BLaER1 treated with 17β-estradiol and CSF1 and Interleukin-3, amounts not matched to agents 10 nM and 100 nM (cell line): ENCODE results near the gene PCDHGA11.
"Not testable (repeated sequence)": the region's sequence is repeated elsewhere in the genome, so short reads cannot be mapped to it uniquely, and the experiment has no call there.

ENCODE experiments used
- H3K27ac ChIP-seq, 11 experiments: shearing (Covaris generic); formaldehyde crosslinking; 2 replicates each; pipeline ENCODE4 v1.8.1; 2022
- H3K27me3 ChIP-seq, 11 experiments: shearing (Covaris generic); formaldehyde crosslinking; 2 replicates each; pipeline ENCODE4 v1.8.1; 2022
- H3K36me3 ChIP-seq, 11 experiments: shearing (Covaris generic); formaldehyde crosslinking; 2 replicates each; pipeline ENCODE4 v1.8.1; 2022
- H3K4me1 ChIP-seq, 10 experiments: shearing (Covaris generic); formaldehyde crosslinking; 2 replicates each; pipeline ENCODE4 v1.8.1; 2022
- H3K4me2 ChIP-seq, 11 experiments: shearing (Covaris generic); formaldehyde crosslinking; 2 replicates each; pipeline ENCODE4 v1.8.1; 2022
- H3K4me3 ChIP-seq, 10 experiments: shearing (Covaris generic); formaldehyde crosslinking; 2 replicates each; pipeline ENCODE4 v1.8.1; 2022
- H3K9ac ChIP-seq, 11 experiments: shearing (Covaris generic); formaldehyde crosslinking; 2 replicates each; pipeline ENCODE4 v1.8.1; 2022
- H3K9me3 ChIP-seq, 11 experiments: shearing (Covaris generic); formaldehyde crosslinking; replicated peaks in 1 of 11; 2 replicates each; pipeline ENCODE4 v1.8.1; 2022
- H4K20me1 ChIP-seq, 11 experiments: shearing (Covaris generic); formaldehyde crosslinking; 2 replicates each; pipeline ENCODE4 v1.8.1; 2022
- Cebpa-rat ChIP-seq, 11 experiments: shearing (Covaris generic); IDR thresholded peaks; 2 replicates each; pipeline ENCODE4 v1.8.1; 2022

PCDHGA11 gene

GRCh38 chr5:141398608-141399007 lies 22.2 kb upstream of the PCDHGA11 start:
- Histone ChIP-seq H3K4me3 (no peak overlapping the region), H4K20me1 (no peaks in the 10 kb centered on the region), H3K27ac (no peak overlapping the region), H3K9me3 (peaks cover 58 to 81% (median 66%) of the 10 kb centered on the region in 11 experiments), H3K4me1 (no peaks in the 10 kb centered on the region), H3K36me3 (no peaks in the 10 kb centered on the region), H3K27me3 (no peaks in the 10 kb centered on the region), H3K4me2 (no peak overlapping the region), H3K9ac (no peak overlapping the region)
- TF ChIP-seq Cebpa-rat (IDR thresholded peaks at IDR 0.05) = no peak

DNA sequence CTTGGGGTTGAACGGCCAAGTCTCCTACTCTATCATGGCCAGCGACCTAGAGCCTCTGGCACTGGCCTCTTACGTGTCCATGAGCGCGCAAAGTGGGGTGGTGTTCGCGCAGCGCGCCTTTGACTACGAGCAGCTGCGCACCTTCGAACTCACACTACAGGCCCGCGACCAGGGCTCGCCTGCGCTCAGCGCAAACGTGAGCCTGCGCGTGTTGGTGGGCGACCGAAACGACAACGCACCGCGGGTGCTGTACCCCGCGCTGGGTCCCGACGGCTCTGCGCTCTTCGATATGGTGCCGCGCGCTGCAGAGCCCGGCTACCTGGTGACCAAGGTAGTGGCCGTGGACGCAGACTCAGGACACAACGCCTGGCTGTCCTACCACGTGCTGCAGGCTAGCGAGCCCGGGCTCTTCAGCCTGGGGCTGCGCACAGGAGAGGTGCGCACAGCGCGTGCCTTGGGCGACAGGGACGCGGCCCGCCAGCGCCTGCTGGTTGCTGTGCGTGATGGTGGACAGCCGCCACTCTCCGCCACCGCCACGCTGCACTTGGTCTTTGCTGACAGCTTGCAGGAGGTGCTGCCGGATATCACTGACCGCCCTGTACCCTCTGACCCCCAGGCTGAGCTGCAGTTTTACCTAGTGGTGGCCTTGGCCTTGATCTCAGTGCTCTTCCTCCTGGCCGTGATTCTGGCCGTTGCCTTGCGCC lies 21.1 kb upstream of the PCDHGA11 start:
- H3K27ac ChIP-seq = no peak overlapping the region
- H3K9ac ChIP-seq = no peak overlapping the region
- 0 out of 20 replicates have a peak overlapping the region, but pooled peaks of 1 of the 10 experiments have one; percentile 7 for H3K4me3 ChIP-seq
- H4K20me1 ChIP-seq = no peaks in the 10 kb centered on the region
- TF ChIP-seq Cebpa-rat (IDR thresholded peaks at IDR 0.05) = no peak
- no peaks in the 10 kb centered on the region for H3K4me1 ChIP-seq
- no peak overlapping the region for H3K4me2 ChIP-seq
- no peaks in the 10 kb centered on the region for H3K36me3 ChIP-seq
- peaks cover 47 to 81% (median 59%) of the 10 kb centered on the region in 11 experiments for H3K9me3 ChIP-seq
- H3K27me3 ChIP-seq = no peaks in the 10 kb centered on the region

DNA sequence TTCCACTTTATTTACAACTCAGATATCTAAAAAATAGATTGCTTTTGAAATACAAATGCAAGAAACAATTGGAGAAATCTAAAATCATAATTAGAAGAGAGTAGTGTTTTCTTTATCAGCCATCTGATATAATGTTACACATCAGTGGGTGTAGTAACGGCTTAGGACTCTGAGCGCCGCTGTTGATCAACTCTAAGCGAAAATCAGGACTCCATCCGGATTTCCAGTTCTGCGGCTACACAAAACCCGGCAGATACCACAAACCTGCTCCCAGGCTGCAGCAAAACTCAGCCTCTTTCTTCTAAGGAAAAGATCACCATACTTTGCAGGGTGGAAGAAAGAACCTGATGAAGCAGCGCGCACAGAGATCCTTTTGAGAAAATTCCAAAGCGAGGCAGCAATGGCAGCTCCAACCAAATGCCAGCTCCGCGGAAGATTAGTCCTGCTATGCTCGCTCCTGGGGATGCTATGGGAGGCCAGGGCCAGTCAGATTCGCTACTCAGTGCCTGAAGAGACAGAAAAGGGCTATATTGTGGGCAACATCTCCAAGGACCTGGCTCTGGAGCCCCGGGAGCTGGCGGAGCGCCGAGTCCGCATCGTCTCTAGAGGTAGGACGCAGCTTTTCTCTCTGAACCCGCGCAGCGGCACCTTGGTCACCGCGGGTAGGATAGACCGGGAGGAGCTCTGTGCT lies 18.2 kb upstream of the PCDHGA11 start, which contains the start of gene PCDHGA9:
TSS of gene PCDHGA9 (plus strand) at position 226 of the 691 bp plus-strand sequence. CDS start at position 401, 175 bp downstream.
- no peaks in the 10 kb centered on the region for H4K20me1 ChIP-seq
- H3K4me3 ChIP-seq = no peak within 1 kb of the TSS
- no peak within 1 kb of the TSS for H3K27ac ChIP-seq
- H3K27me3 ChIP-seq = no peaks in the 10 kb centered on the region
- no peak within 1 kb of the TSS for H3K9ac ChIP-seq
- no peak for TF ChIP-seq Cebpa-rat (IDR thresholded peaks at IDR 0.05)
- H3K36me3 ChIP-seq = no peaks in the 10 kb centered on the region
- H3K9me3 ChIP-seq = peaks cover 37 to 66% (median 49%) of the 10 kb centered on the region in 11 experiments
- no peaks in the 10 kb centered on the region for H3K4me1 ChIP-seq
- H3K4me2 ChIP-seq = no peak within 1 kb of the TSS

GRCh38 chr5:141403387-141403786 lies 17.5 kb upstream of the PCDHGA11 start:
- H3K4me3 ChIP-seq = no peak overlapping the region
- H3K27me3 ChIP-seq = no peaks in the 10 kb centered on the region
- H3K9ac ChIP-seq = no peak overlapping the region
- no peak overlapping the region for H3K4me2 ChIP-seq
- no peak for TF ChIP-seq Cebpa-rat (IDR thresholded peaks at IDR 0.05)
- H3K9me3 ChIP-seq = peaks cover 40 to 66% (median 53%) of the 10 kb centered on the region in 11 experiments
- H4K20me1 ChIP-seq = no peaks in the 10 kb centered on the region
- no peaks in the 10 kb centered on the region for H3K36me3 ChIP-seq
- H3K27ac ChIP-seq = no peak overlapping the region
- no peaks in the 10 kb centered on the region for H3K4me1 ChIP-seq

GRCh38 chr5:141407790-141408505 lies 12.9 kb upstream of the PCDHGA11 start, which contains the start of gene PCDHGB6:
PCDHGB6 (plus strand) TSS chr5:141408021; CDS start chr5:141408203, 182 bp downstream.
- not testable (repeated sequence) for H3K4me2 ChIP-seq, H3K9ac ChIP-seq, H3K4me1 ChIP-seq, H3K4me3 ChIP-seq, H3K36me3 ChIP-seq, H3K27ac ChIP-seq, H4K20me1 ChIP-seq, H3K27me3 ChIP-seq
- peaks cover 36 to 60% (median 42%) of the 10 kb centered on the region in 11 experiments for H3K9me3 ChIP-seq

DNA sequence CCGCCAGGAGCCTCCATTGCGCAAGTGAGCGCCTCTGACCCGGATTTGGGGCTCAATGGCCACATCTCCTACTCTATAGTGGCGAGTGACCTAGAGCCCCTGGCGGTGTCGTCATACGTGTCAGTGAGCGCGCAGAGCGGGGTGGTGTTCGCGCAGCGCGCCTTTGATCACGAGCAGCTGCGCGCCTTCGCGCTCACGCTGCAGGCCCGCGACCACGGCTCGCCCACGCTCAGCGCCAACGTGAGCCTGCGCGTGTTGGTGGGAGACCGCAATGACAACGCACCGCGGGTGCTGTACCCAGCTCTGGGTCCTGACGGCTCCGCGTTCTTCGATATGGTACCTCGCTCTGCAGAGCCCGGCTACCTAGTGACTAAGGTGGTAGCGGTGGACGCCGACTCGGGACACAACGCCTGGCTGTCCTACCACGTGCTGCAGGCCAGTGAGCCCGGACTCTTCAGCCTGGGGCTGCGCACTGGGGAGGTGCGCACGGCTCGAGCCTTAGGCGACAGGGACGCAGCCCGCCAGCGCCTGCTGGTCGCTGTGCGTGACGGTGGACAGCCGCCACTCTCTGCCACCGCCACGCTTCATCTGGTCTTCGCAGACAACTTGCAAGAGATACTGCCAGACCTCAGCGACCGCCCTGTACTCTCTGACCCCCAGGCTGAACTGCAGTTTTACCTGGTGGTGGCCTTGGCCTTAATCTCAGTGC lies 11.1 kb upstream of the PCDHGA11 start:
- Histone ChIP-seq H3K27me3 (peaks cover 13 to 19% (median 17%) of the 10 kb centered on the region in 11 experiments), H3K9me3 (peaks cover 38 to 57% (median 46%) of the 10 kb centered on the region in 11 experiments), H3K36me3 (peaks cover 0 to 8% (median 0%) of the 10 kb centered on the region in 11 experiments; a peak in 1 of 22 replicates), H3K4me2 (no peak overlapping the region), H3K4me1 (peaks cover 0 to 6% (median 4%) of the 10 kb centered on the region in 10 experiments; a peak in 6 of 20 replicates), H3K27ac (no peak overlapping the region), H3K9ac (no peak overlapping the region), H4K20me1 (no peaks in the 10 kb centered on the region), H3K4me3 (peak overlapping the region in 1 of 10 experiments; percentile 19; a peak in 1 of 20 replicates)
- TF ChIP-seq Cebpa-rat (IDR thresholded peaks at IDR 0.05) = no peak

DNA sequence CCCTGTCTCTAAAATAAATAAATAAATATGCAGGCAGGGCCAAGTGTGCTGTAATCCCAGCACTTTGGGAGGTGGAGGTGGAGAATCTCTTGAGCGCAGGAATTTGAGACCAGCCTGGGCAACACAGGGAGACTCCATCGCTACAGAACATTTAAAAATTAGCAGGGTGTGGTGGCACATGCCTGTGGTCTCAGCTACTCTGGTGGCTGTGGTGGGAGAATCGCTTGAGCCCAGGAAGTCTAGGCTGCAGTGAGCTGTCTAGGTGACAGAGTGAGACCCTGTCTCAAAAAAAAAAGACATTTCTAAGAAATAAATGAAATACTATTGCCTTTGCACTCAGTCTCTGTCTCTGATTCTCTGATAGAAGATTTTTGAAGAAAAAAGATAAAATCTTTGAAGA lies 9.3 kb upstream of the PCDHGA11 start:
- TF ChIP-seq Cebpa-rat (IDR thresholded peaks at IDR 0.05) = no peak

DNA sequence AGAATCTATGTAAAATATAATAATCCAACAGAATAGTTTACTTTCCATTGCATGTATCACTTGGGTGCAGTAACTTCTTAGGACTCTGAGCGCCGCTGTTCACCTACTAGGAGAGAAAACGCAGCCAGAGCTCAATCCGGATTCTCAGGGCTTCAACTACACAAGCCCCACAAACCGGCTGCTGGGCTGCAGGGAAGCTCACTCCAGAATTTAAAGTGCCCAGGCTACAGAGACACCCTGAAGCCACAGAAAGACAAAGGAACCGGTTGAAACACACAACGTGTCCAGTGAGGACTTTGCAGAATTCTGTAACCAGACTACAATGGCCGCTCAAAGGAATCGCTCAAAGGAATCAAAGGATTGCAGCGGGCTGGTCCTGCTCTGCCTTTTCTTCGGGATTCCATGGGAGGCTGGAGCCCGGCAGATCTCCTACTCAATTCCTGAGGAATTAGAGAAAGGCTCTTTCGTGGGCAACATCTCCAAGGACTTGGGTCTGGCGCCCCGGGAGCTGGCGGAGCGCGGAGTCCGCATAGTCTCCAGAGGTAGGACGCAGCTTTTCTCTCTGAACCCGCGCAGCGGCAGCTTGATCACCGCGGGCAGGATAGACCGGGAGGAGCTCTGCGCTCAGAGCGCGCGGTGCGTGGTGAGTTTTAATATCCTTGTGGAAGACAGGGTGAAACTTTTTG lies 7.9 kb upstream of the PCDHGA11 start, which contains the start of gene PCDHGA10:
TSS of gene PCDHGA10 (plus strand) at position 134 of the 686 bp plus-strand sequence. CDS start at position 323, 189 bp downstream.
- H3K27ac ChIP-seq = no peak within 1 kb of the TSS
- no peaks in the 10 kb centered on the region for H4K20me1 ChIP-seq
- peak within 1 kb of the TSS; percentile 41 to 72 (median 59); a peak in 20 of 22 replicates for H3K9ac ChIP-seq
- peaks cover 0 to 8% (median 0%) of the 10 kb centered on the region in 11 experiments; a peak in 1 of 22 replicates for H3K36me3 ChIP-seq
- H3K4me3 ChIP-seq = peak within 1 kb of the TSS; percentile 53 to 69 (median 60)
- no peak for TF ChIP-seq Cebpa-rat (IDR thresholded peaks at IDR 0.05)
- H3K4me2 ChIP-seq = peak within 1 kb of the TSS; percentile 62 to 85 (median 76)
- H3K27me3 ChIP-seq = peaks cover 16 to 38% (median 24%) of the 10 kb centered on the region in 11 experiments
- H3K4me1 ChIP-seq = peaks cover 0 to 21% (median 10%) of the 10 kb centered on the region in 10 experiments; a peak in 14 of 20 replicates
- peaks cover 46 to 57% (median 49%) of the 10 kb centered on the region in 11 experiments for H3K9me3 ChIP-seq

More for the DNA sequence above, 9.3 kb upstream of the PCDHGA11 start:
- Histone ChIP-seq H3K27ac (no peak overlapping the region), H3K36me3 (peaks cover 0 to 8% (median 0%) of the 10 kb centered on the region in 11 experiments; a peak in 1 of 22 replicates), H3K9ac (no peak overlapping the region), H3K27me3 (peaks cover 16 to 33% (median 23%) of the 10 kb centered on the region in 11 experiments), H3K9me3 (peaks cover 41 to 56% (median 49%) of the 10 kb centered on the region in 11 experiments), H3K4me1 (peaks cover 0 to 21% (median 10%) of the 10 kb centered on the region in 10 experiments; a peak in 14 of 20 replicates), H3K4me3 (no peak overlapping the region), H3K4me2 (no peak overlapping the region), H4K20me1 (no peaks in the 10 kb centered on the region)
